ENCODE data around the gene NAPA. TPM values are rescaled to one million over a fixed set of nuclear protein-coding genes. Genes with fewer than 3 reads are reported as not detected.

NAPA gene
- total RNA-seq, 4 donors from 2014 or later, result 106 to 178 (median 125) TPM

DNA sequence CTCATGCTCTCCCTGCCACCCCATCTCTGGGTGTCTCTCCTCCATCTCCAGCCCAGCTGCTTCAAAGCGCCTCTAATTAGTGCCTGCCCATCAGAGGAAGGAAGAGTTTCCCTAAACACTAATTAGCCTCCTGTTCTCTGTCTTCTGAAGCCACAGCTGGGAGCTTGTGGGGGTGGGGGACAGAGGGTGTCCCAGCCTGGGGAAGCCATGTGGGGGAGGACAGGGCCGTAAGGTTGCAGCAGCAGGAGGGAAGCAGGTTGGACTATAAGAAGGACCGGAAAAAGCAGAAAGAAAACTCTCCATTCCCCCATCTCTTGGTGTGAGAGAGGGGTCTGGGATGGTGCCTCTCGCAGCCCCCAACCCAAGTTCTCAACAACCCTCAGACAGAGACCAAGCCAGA, 69.3 kb downstream of the NAPA start:
- H3K27ac ChIP-seq, result no peak overlapping the region
- WGBS, 2 donors, result 44 to 47% methylated on average over 3 to 4 of the region's 4 CpGs
- DNase-seq, result no peak
- TF ChIP-seq, protein P1, sequence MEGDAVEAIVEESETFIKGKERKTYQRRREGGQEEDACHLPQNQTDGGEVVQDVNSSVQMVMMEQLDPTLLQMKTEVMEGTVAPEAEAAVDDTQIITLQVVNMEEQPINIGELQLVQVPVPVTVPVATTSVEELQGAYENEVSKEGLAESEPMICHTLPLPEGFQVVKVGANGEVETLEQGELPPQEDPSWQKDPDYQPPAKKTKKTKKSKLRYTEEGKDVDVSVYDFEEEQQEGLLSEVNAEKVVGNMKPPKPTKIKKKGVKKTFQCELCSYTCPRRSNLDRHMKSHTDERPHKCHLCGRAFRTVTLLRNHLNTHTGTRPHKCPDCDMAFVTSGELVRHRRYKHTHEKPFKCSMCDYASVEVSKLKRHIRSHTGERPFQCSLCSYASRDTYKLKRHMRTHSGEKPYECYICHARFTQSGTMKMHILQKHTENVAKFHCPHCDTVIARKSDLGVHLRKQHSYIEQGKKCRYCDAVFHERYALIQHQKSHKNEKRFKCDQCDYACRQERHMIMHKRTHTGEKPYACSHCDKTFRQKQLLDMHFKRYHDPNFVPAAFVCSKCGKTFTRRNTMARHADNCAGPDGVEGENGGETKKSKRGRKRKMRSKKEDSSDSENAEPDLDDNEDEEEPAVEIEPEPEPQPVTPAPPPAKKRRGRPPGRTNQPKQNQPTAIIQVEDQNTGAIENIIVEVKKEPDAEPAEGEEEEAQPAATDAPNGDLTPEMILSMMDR (IDR thresholded peaks at IDR 0.05), result no peak
- no peak for TF ChIP-seq POLR2A (IDR thresholded peaks at IDR 0.05)
- intact Hi-C loops (cut with DNase I), result no loop called here
- H3K9me3 ChIP-seq, result no peaks in the 10 kb centered on the region
- H3K4me1 ChIP-seq, result peaks cover 4 to 39% (median 16%) of the 10 kb centered on the region in 3 donors
- peaks cover 6 to 100% (median 15%) of the 10 kb centered on the region in 4 donors for H3K27me3 ChIP-seq
- H3K4me3 ChIP-seq, result no peak overlapping the region
- no peaks in the 10 kb centered on the region for H3K36me3 ChIP-seq

DNA sequence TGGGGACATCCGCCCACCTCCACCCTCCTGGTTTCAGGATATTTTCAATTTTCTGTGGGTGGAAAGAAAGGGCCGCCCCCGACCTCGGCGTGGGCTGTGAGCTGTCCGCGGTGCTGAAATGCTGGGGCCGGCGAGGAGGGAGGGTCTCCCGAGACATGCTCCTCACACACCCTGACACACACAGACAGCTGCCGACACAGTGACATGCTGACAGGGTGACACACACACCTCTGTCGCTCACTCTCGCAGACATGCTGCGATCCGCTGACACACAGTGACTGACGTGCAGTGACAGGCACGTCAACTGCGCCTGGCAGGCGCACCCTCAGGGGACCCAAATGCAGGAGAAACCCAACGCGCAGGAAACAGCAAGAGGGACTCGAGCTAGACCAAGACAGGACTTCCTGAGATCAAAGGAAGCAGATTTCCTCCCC, 70.5 kb downstream of the NAPA start:
- Histone ChIP-seq H3K27me3 (peaks cover 6 to 94% (median 15%) of the 10 kb centered on the region in 4 donors), H3K9me3 (no peaks in the 10 kb centered on the region), H3K4me3 (no peak overlapping the region), H3K36me3 (no peaks in the 10 kb centered on the region), H3K27ac (no peak overlapping the region), H3K4me1 (peaks cover 4 to 39% (median 16%) of the 10 kb centered on the region in 3 donors)
- WGBS, 2 donors, result 11 to 20% methylated on average over 15 to 22 of the region's 22 CpGs
- TF ChIP-seq POLR2A (IDR thresholded peaks at IDR 0.05), result no peak
- TF ChIP-seq, protein P1 (IDR thresholded peaks at IDR 0.05), result no peak
- intact Hi-C loops (cut with DNase I), result no loop called here
- DNase-seq, result no peak

DNA sequence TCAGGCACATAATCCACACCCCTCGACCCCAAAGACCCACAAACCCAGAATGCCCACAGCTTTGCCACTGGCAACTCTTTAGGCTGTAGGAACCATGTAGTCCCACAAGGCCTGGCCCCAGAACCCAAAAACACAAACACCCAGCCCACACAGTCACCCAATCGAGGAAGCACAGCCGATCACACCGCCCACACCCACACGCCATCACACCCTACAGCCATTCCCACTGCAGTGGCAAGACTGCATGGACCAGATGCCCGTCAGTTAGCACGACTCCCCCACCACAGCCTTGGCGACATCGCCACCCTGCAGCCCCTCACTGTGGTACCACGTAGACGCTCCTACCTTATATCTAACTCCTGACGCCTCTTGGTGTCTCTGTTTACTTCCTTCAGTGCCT, 71.5 kb downstream of the NAPA start:
- 61 to 71% methylated on average over 11 to 12 of the region's 12 CpGs for WGBS, 2 donors
- TF ChIP-seq POLR2A (IDR thresholded peaks at IDR 0.05), result no peak
- TF ChIP-seq, protein P1 (IDR thresholded peaks at IDR 0.05), result no peak
- intact Hi-C loops (cut with DNase I), result no loop called here
- H3K4me3 ChIP-seq, result no peak overlapping the region
- no peaks in the 10 kb centered on the region for H3K36me3 ChIP-seq
- H3K4me1 ChIP-seq, result peaks cover 4 to 39% (median 16%) of the 10 kb centered on the region in 3 donors
- no peak overlapping the region for H3K27ac ChIP-seq
- no peak for DNase-seq
- H3K9me3 ChIP-seq, result no peaks in the 10 kb centered on the region
- peaks cover 6 to 93% (median 13%) of the 10 kb centered on the region in 4 donors for H3K27me3 ChIP-seq

DNA sequence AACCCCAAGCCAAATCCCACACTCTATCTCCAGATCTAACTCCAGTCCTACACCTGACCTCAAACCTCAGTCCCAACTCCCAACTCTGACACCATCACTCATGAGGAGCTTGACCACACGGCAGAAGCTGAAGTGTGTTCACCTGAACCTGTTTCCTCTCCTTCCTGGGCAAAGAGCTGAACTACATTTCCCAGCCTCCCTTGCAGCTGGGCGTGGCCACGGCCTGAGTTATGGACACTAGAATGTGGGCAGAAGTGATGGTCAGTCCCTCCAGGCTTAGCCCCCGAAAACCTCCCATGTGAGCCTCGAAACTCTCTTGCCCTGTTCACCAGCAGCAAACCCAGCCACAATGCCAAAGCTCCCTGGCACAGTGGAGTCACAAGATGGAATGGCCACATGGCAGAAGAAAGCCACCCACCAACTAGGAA, 76.1 kb downstream of the NAPA start:
- no peaks in the 10 kb centered on the region for H3K9me3 ChIP-seq
- 13 to 24% methylated on average over 3 of the region's 5 CpGs for WGBS, 2 donors
- DNase-seq, result no peak
- H3K27me3 ChIP-seq, result peaks cover 0 to 90% (median under 1%) of the 10 kb centered on the region in 4 donors
- H3K27ac ChIP-seq, result no peak overlapping the region
- H3K36me3 ChIP-seq, result no peaks in the 10 kb centered on the region
- peaks cover 0 to 8% (median 0%) of the 10 kb centered on the region in 3 donors for H3K4me1 ChIP-seq
- TF ChIP-seq, protein P1 (IDR thresholded peaks at IDR 0.05), result no peak
- TF ChIP-seq POLR2A (IDR thresholded peaks at IDR 0.05), result no peak
- H3K4me3 ChIP-seq, result no peak overlapping the region
- intact Hi-C loops (cut with DNase I), result loop anchor here (5.0 to 10.0 kb wide), 3 partner anchors 78 to 356 kb away; partner anchors contain the start of gene NAPA

Other genes starting within 250 kb of the NAPA start
- 1 to 10 TPM; 1.4 to 8.2 (median 3.5) TPM for gene INAFM1, start 240.2 kb downstream of the NAPA start, total RNA-seq
- 1 to 10 TPM in 3 of 4 donors, under 1 TPM in 1; 0.87 to 3.2 (median 2.3) TPM for gene C5AR1, start 205.2 kb downstream of the NAPA start, total RNA-seq
- gene C5AR2, start 182.9 kb downstream of the NAPA start, total RNA-seq, result 1 to 10 TPM in 1 of 4 donors, under 1 TPM in 3; 0.21 to 1.3 (median 0.63) TPM
- 10 to 100 TPM; 10.7 to 20.8 (median 17.7) TPM for gene DHX34, start 165.7 kb downstream of the NAPA start, total RNA-seq
- gene MEIS3, start 95.5 kb downstream of the NAPA start, total RNA-seq, result 10 to 100 TPM in 1 of 4 donors, 1 to 10 TPM in 3; 1.0 to 13.5 (median 3.9) TPM
- 1 to 10 TPM in 2 of 4 donors, under 1 TPM in 1, not detected in 1; 0.08 to 5.0 (median 3.6) TPM for gene SLC8A2, start 43.2 kb downstream of the NAPA start, total RNA-seq
- gene KPTN, start 30.8 kb downstream of the NAPA start, total RNA-seq, result 1 to 10 TPM; 5.6 to 9.4 (median 8.4) TPM
- under 1 TPM in 1 of 4 donors, not detected in 3; 0.04 TPM for gene ZNF541, start 58.1 kb upstream of the NAPA start, total RNA-seq
- 10 to 100 TPM in 1 of 4 donors, 1 to 10 TPM in 3; 1.1 to 17.5 (median 7.0) TPM for gene BICRA, start 94.1 kb upstream of the NAPA start, total RNA-seq
- 10 to 100 TPM; 34.8 to 50.7 (median 39.2) TPM for gene EHD2, start 198.4 kb upstream of the NAPA start, total RNA-seq
- 100 to 1,000 TPM; 118 to 522 (median 268) TPM for gene NOP53, start 230.5 kb upstream of the NAPA start, total RNA-seq